ENCODE data around the gene KIAA0825.

KIAA0825 gene

DNA sequence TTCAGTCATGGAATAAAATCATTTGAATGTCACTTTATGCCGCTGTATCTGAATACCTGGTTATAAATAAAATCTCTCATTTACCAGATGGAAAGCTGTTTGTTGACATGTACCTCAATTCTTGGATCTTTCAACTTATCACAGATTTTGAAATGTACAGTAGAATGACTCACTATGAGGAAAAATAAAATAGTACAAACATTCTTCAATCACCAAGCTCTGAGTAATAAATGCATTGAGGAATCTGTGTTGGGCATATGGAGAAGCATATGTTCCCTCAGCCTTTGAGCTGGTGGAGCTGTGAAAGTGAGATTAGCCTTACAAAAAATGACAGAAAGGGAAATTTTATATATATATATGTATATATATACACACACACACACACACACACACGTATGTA lies 175.4 kb downstream of the KIAA0825 start:
- no peak for DNase-seq (ENCODE audit: low read depth in 1 of 2, low spot score in 1 of 2)

- no peak for DNase-seq (ENCODE audit: low read depth in 1 of 2, low spot score in 1 of 2)
These were observed 176.3 kb downstream of the KIAA0825 start for GRCh38 chr5:94442076-94442475.

DNA sequence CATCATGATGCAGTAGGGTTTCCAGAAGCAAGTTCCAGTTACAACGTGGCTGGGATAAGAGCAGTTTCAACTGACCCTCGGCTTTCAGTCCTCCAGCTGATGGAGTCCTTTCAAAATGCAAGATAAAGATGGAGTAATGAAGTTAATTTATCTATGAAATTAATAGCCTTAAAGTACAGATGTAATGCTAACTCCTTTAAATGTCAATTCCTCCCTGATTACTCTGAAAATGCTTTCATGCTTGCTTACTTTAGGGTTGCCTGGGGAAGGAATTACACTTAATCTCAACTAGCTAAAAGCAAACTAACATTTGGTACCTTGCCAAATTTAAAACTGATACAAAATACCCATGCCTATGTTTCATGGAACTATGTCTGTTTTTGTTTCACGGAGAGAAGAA lies 178.4 kb downstream of the KIAA0825 start:
- DNase-seq (ENCODE audit: low read depth in 1 of 2, low spot score in 1 of 2), result no peak

DNA sequence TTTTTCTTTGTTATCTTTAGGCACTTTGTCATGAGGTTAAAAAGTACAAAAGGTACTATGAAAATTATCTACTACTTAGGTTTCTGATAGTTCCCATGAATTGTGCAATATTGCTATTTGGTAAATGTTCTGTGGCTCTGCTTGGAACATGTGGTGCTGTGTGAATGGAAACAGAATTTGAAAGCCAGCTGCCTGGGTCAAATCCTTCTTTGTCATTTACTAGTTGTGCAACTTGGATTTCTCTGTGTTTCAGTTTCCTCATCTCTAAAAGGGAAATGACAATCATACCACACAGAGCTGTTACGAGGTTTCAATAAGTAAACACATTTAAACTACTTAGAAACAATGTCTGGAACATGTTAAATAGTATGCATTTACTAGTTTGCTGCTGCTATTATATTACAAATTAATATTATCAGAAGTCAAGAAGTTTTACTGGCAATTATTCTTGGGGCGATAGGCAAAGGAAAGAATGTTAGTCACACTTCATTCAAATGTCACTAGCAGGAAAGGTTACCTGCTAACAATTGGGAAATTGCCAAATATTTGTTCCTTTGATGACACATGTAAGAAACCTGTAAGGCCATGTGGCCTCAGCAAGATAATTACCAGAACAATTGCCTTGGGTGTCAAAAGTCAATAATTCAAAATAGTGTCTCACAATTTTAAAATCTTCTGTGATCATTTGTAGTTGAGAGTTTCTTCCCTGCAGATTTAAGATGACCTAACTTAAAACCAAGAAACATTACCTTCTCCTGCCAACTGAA lies 184.8 kb downstream of the KIAA0825 start:
- DNase-seq (ENCODE audit: low read depth in 1 of 2, low spot score in 1 of 2), result no peak

DNA sequence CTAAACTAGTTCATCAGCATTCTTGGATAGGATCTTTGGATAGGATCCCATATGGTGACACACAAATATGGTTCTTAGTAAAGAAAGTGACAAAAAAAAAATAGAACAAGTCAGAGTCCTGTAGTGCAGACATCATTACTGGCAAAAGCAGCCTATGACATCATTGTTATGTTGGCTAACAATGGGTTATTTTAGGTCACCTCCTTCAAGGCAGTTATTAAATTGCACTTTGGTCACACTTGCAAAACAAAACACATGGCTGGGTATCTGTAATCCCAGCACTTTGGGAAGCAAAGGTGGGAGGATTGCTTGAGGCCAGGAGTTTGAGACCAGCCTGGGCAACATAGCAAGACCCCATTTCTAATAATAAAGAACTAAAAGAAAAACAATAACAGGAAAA lies 185.9 kb downstream of the KIAA0825 start:
- DNase-seq (ENCODE audit: low read depth in 1 of 2, low spot score in 1 of 2), result no peak

DNA sequence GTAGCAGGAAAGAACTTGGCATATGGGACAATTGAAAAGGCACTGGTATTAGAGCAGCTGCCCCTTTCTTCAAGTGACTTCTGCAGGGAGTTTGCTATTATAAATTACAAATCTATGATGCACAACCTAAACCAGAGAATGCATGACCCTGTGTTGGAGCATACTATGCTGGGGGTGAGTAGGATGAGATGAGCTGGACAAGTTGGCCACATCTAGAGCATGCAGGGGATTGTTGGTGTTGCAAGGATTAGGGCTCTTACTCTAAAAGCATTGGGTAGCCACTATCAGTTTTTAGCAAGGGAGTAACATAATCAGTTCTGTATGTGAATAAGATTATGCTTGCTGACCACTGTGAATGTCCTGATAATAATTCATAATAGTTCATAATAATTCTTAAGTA lies 186.7 kb downstream of the KIAA0825 start:
- DNase-seq (ENCODE audit: low read depth in 1 of 2, low spot score in 1 of 2), result no peak

DNA sequence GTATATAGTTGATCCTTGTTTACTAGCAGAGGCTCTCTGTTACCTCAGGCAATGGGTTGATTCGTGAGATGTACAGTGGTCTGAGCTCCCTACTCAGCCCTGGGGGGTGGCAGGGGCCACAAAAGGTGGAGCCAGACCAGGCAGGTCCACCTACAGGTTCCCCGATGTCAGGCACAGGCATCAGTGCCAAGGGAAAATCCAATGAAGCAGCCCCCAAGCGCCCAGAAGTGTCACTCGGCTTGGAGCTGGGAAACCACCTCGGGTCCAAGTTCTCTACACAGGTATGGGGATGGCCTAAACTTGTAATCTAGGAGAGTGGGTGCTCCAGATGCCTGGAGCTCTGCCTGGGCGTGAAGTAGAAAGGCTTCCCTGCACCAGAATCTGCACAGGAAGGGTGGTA lies 188.8 kb downstream of the KIAA0825 start:
- DNase-seq (ENCODE audit: low read depth in 1 of 2, low spot score in 1 of 2), result no peak

- DNase-seq (ENCODE audit: low read depth in 1 of 2, low spot score in 1 of 2), result no peak
These were observed 193.0 kb downstream of the KIAA0825 start for GRCh38 chr5:94425396-94425795.

- no peak for DNase-seq (ENCODE audit: low read depth in 1 of 2, low spot score in 1 of 2)
These were observed 195.0 kb downstream of the KIAA0825 start for GRCh38 chr5:94423411-94423810.

DNA sequence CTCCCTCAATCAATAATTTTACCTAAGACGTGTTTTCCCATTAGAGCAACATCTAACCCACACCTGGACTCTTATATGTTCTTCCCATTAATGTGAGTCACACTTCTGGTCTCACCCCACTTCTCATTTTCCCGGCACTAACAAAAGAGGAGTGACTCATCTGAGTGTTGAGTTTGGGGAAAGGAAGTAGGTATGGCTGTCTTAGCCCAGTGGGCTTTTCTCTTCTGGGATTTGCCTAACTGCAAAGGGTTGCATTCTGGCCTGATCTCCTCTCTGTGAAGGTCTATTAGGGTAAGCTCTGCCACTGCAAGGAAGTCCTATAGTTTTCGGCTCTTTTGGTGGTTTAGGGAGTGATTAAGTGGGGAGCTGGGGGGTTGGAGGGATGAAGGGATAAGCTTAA lies 195.6 kb downstream of the KIAA0825 start:
- DNase-seq (ENCODE audit: low read depth in 1 of 2, low spot score in 1 of 2), result no peak

DNA sequence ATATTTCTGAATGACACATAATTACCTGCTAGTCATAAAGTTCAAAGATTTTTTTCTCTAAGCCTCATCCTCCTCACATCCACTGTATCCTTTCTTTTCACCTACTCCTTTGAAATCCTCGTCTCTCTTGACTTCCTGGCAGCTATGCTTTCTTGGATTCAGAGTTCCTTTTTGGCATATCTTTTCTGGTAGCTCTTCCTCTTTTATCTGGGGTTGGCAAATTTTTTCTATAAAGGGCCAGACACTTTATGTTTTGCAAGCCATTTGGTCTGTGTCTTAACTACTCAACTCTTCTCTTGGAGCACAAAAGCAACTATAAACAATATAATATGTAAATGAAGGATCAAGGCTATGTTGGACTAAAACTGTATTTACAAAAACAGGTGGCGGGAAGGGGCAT lies 197.5 kb downstream of the KIAA0825 start:
- no peak for DNase-seq (ENCODE audit: low read depth in 1 of 2, low spot score in 1 of 2)

DNA sequence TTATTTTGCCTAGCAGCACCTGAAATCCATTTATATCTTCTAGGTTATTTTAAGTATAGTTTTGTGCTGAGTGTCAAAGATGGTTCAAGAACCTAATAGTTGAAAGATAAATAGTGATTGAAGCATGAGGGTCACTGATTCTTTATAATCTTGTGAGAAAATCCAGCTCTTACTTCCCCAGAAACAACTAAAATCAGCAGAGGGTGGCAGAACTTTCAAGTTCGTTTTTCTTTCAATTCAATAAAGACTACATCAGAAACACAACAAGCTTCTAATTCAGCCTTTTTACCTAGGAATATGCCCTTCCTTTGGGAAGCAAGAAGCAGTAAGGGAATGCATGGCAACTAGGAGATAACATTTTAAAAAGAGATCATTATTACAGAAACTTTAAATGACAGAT lies 202.6 kb downstream of the KIAA0825 start:
- no peak for DNase-seq (ENCODE audit: low read depth in 1 of 2, low spot score in 1 of 2)

DNA sequence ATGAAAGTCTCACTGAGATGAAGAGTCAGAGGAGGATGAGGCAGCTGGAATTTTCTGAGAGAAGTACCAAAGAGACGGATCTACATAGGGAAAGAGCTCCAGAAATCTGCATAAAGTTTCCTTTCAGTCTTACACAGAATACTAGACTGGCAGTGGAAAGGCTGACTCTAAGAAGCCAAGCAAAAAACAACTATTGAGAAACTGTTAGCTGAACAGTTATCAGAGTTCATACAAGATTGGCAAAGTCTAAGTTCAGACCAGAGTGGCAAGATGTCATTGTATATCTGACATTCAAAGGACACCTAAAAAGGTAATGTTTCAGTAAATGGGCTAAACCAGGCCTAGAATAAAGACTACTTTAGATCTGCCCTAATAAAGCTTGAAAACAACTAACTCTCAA lies 209.0 kb downstream of the KIAA0825 start:
- DNase-seq (ENCODE audit: low read depth in 1 of 2, low spot score in 1 of 2), result no peak

DNA sequence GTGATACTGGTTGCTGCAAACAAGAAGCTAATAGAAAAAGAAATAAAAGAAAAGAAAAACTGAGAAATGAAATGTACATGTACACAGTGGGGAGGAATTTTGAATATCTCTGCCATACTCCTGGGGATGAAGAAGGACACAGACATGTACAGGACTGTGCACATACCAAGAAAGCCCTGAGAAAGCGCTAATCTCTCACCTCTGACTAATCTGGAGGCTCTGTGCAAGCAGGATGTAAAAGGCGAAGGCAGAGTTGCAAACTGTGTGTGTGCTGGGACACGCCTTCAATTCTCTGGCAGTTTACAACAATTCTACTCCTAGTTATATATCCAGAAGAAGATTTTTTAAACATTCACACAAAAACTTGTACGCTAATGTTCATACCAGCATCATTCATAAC lies 211.4 kb downstream of the KIAA0825 start:
- DNase-seq (ENCODE audit: low read depth in 1 of 2, low spot score in 1 of 2), result no peak

DNA sequence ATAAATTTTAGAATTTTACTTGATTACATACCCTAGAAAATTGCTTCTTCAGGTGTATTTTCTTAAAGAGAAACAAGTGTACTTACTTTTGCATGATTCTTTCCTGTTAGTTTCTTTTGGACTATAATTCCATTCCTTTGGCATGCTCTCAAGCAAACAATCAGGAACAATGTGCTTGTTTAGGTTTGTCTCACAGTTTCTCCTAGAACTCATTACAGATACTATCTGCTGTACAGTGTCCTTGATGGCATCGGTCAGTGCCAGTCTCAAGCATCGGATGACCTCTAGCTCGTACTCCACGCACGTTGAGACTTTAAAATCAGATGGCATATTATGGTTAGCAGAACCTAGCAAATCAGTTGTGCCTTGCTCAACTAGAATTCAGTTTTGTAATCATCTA lies 214.9 kb downstream of the KIAA0825 start:
- DNase-seq (ENCODE audit: low read depth in 1 of 2, low spot score in 1 of 2), result no peak

DNA sequence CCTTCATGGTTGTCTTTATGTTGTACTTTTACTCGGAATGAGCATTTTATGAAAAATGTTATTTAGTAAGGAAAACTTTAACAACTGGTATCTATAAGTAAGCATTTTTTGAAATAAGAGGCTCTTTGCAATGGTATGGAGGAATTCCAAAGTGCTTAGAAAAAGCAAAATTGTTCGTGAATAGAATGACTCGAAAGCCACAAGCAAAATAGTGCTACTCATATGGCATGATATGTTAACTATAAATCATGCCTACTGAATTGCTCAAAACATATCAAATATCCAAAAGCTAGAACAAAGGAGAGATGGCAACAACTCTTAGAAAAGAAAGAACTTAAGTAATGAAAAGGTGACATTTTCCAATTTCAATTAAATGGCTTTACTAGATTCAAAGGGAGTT lies 216.3 kb downstream of the KIAA0825 start:
- DNase-seq (ENCODE audit: low read depth in 1 of 2, low spot score in 1 of 2), result no peak

DNA sequence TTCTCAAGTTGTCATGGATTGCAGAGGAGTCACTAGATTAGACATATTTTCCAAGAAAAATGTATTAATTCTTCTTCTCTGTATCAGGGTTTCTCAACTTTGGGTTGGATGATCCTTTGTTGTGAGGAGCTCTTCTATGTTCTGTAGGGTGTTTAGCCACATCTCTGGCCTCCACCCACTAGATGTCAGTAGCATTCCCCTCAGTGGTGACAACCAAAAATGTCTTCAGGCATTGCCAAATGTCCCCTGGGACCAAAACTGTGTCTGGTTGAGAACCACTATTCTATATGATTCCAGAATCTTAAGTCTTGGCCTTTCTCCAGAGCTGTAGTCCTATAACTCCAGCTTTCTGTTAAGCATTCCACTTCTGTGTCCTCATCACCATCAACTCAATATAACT lies 220.9 kb downstream of the KIAA0825 start:
- no peak for DNase-seq (ENCODE audit: low read depth in 1 of 2, low spot score in 1 of 2)

DNA sequence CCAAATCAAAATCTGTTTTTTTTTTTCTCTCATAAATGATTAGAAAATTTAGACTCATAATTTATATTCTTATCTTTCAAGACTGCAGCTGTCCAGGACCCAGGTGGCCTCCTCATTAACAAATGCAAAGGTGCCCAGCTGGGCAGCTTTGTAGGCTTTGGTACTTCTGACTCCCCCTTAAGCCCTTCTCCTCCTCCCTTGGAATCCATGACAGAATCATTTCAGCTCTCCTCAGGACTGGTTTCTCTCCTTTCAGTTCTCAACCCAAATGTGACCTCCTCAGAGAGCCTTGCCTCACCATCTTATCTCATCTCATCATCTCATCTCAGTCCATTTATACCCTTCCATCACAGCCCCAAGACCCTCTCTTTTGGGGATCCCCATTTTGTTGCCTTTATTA lies 221.7 kb downstream of the KIAA0825 start:
- no peak for DNase-seq (ENCODE audit: low read depth in 1 of 2, low spot score in 1 of 2)

GRCh38 chr5:94395468-94395867 lies 222.9 kb downstream of the KIAA0825 start:
- no peak for DNase-seq (ENCODE audit: low read depth in 1 of 2, low spot score in 1 of 2)

DNA sequence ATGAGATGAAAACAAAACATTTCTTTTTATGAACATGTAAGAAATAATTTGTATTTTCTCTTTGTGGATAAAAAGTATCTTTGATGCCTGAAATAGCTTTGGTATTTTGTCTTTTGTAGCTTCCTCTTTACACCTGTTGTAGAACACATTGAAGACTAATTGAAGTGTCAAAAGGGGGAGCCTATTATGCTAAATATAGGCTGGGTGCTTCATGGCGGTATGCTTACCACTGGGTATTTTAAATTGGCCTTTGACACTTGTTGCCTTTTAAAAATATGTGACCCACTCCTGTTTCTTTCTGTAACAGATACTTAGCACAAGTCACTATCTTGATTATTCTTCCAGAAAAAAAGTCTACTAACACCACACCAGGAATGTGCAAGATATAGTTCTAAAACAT lies 226.4 kb downstream of the KIAA0825 start:
- no peak for DNase-seq (ENCODE audit: low read depth in 1 of 2, low spot score in 1 of 2)

DNA sequence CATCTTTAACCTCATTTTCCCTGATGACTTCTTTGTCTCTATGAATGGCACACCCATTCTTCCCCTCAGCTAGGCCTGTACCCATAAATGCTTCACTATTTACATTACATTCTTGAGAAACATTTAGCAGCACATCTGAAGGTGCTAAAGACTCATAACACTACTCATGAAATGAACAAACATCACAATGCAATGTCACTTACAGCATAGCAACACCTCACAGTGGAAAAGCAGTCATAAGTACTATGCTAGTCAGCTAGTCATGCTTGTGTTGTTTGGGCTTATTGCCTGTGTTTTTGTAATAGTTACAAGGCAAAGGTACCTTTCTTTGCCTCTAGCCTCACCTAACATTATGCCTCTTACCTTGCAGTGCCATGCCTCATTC lies 228.9 kb downstream of the KIAA0825 start:
- no peak for DNase-seq (ENCODE audit: low read depth in 1 of 2, low spot score in 1 of 2)

GRCh38 chr5:94388773-94389514 lies 229.5 kb downstream of the KIAA0825 start:
- no peak for DNase-seq (ENCODE audit: low read depth in 1 of 2, low spot score in 1 of 2)

DNA sequence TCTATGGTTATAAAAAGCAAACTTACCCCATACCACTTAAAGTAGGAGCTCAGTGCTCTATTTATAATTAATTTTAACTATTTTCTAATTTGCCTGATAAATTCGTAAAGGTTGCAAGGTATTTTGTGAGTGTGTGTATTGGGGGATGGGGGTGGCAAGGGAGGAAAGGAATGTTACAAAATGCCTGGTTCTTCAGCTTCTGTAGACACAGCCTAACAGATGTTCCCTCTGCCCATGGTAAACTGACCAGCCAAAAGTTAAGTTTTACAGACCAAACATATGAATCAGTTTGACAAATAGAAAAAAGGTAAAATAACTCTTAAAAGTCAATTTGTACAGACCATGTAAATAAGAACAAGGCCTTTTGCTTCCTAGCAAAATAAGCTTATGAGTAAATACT lies 232.6 kb downstream of the KIAA0825 start:
- no peak for DNase-seq (ENCODE audit: low read depth in 1 of 2, low spot score in 1 of 2)
